ENCODE measurements around the gene MAML3. TPM values are rescaled to one million over a fixed set of nuclear protein-coding genes. Genes with fewer than 3 reads are reported as not detected.

MAML3 gene
- total and polyA plus RNA-seq, 4 experiments from 2014 or later = 0.15 to 3.7 (median 1.7) TPM

DNA sequence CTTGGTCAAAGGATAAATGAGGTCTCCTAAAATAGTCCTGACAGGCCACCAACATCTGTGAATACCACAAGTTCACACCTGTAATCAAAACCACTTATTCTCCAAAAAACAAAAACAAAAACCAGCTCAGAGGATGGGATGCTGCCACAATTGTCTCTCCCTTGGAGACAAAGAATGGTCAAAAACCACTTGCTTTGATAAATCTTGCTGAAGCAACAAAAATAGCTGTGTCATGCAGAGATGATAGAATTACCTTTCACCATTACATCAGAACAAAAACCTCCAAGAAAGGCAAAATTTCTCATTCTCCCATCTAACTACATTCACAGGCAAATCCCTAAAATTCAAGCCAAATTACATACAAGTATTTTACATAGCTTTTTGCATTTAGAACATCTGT lies 180.4 kb downstream of the MAML3 start:
- H3K4me1 ChIP-seq (ENCODE audit: insufficient read depth, low read length) = no peaks in the 10 kb centered on the region
- POLR2A ChIA-PET (ENCODE audit: partially characterized antibody) = no interaction called here
- CTCF ChIA-PET (ENCODE audit: partially characterized antibody) = no interaction called here

DNA sequence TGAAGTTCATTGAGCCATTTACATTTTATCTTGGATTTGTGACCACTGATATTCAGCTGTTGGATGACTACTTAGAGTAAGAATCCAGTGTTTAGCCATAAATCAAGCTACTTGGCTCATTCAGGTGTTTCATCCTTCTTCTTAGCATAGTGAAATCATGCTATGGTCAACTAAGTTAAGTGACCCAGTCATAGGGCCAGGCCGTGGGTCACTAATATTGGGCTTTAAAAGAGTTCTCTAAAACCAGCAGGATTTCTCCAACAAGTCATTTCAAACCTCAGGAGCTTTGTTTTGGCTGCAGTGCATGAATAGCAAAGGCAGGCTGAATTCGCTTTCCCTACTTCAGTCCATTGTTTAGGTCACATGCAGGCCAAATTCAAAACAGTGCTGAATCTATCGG lies 181.0 kb downstream of the MAML3 start:
- no peak overlapping the region for H3K4me3 Mint-ChIP-seq
- DNase-seq = no peak
- no peak overlapping the region for H3K4me3 ChIP-seq (ENCODE audit: low read length in 2 of 2)
- POLR2A ChIA-PET (ENCODE audit: partially characterized antibody) = no interaction called here
- intact Hi-C loops (cut with micrococcal nuclease) = no loop called here
- no peak overlapping the region for H3K27ac ChIP-seq (ENCODE audit: low read depth, low read length)
- CTCF ChIA-PET (ENCODE audit: partially characterized antibody) = no interaction called here
- no peaks in the 10 kb centered on the region for H3K9me3 Mint-ChIP-seq
- no peaks in the 10 kb centered on the region for H3K27me3 ChIP-seq (ENCODE audit: insufficient read depth, low read length)
- peaks cover 0 to 1% of the 10 kb centered on the region in 2 donors for H3K27me3 Mint-ChIP-seq
- no peaks in the 10 kb centered on the region for H3K9me3 ChIP-seq (ENCODE audit: control insufficient read depth in 1 of 2, low read length in 2 of 2)
- no peaks in the 10 kb centered on the region for H3K36me3 Mint-ChIP-seq
- no peak overlapping the region for H3K27ac Mint-ChIP-seq
- no peaks in the 10 kb centered on the region for H3K36me3 ChIP-seq (ENCODE audit: insufficient read depth, low read length)
- H3K4me1 ChIP-seq (ENCODE audit: insufficient read depth, low read length) = no peaks in the 10 kb centered on the region
- H3K4me1 Mint-ChIP-seq = peaks cover 0 to 5% (median 2%) of the 10 kb centered on the region in 4 donors

More for the DNA sequence above, 180.4 kb downstream of the MAML3 start:
- Histone ChIP-seq H3K27me3 (ENCODE audit: insufficient read depth, low read length) (no peaks in the 10 kb centered on the region), H3K9me3 (ENCODE audit: control insufficient read depth in 1 of 2, low read length in 2 of 2) (no peaks in the 10 kb centered on the region), H3K36me3 (ENCODE audit: insufficient read depth, low read length) (no peaks in the 10 kb centered on the region), H3K4me3 (ENCODE audit: low read length in 2 of 2) (no peak overlapping the region), H3K27ac (ENCODE audit: low read depth, low read length) (no peak overlapping the region)
- Mint-ChIP-seq H3K4me1 (peaks cover 0 to 5% (median 2%) of the 10 kb centered on the region in 4 donors), H3K9me3 (no peaks in the 10 kb centered on the region), H3K27me3 (peaks cover 0 to 1% of the 10 kb centered on the region in 2 donors), H3K36me3 (no peaks in the 10 kb centered on the region), H3K4me3 (no peak overlapping the region), H3K27ac (no peak overlapping the region)
- intact Hi-C loops (cut with micrococcal nuclease) = no loop called here
- DNase-seq = no peak

- Histone ChIP-seq H3K9me3 (ENCODE audit: control insufficient read depth in 1 of 2, low read length in 2 of 2) (no peaks in the 10 kb centered on the region), H3K27me3 (ENCODE audit: insufficient read depth, low read length) (no peaks in the 10 kb centered on the region), H3K4me3 (ENCODE audit: low read length in 2 of 2) (no peak overlapping the region), H3K36me3 (ENCODE audit: insufficient read depth, low read length) (no peaks in the 10 kb centered on the region), H3K4me1 (ENCODE audit: insufficient read depth, low read length) (no peaks in the 10 kb centered on the region), H3K27ac (ENCODE audit: low read depth, low read length) (no peak overlapping the region)
- Mint-ChIP-seq H3K9me3 (peaks cover 0 to 1% (median 0%) of the 10 kb centered on the region in 8 donors), H3K27ac (peak overlapping the region in 1 of 7 donors; percentile 45), H3K27me3 (peaks cover 0 to 1% of the 10 kb centered on the region in 2 donors), H3K4me3 (no peak overlapping the region), H3K36me3 (no peaks in the 10 kb centered on the region), H3K4me1 (peaks cover 0 to 5% (median 2%) of the 10 kb centered on the region in 4 donors)
- DNase-seq = no peak
- intact Hi-C loops (cut with micrococcal nuclease) = no loop called here
- CTCF ChIA-PET (ENCODE audit: partially characterized antibody) = no interaction called here
- POLR2A ChIA-PET (ENCODE audit: partially characterized antibody) = no interaction called here
Observed at GRCh38 chr4:139972305-139972704, 181.7 kb downstream of the MAML3 start.

GRCh38 chr4:139971111-139971510 lies 182.9 kb downstream of the MAML3 start:
- Mint-ChIP-seq H3K27ac (no peak overlapping the region), H3K36me3 (no peaks in the 10 kb centered on the region), H3K4me3 (no peak overlapping the region), H3K27me3 (peaks cover 0 to 1% of the 10 kb centered on the region in 2 donors), H3K9me3 (peaks cover 0 to 1% (median 0%) of the 10 kb centered on the region in 8 donors), H3K4me1 (peaks cover 0 to 3% (median 2%) of the 10 kb centered on the region in 4 donors)
- Histone ChIP-seq H3K27ac (ENCODE audit: low read depth, low read length) (no peak overlapping the region), H3K4me3 (ENCODE audit: low read length in 2 of 2) (no peak overlapping the region), H3K36me3 (ENCODE audit: insufficient read depth, low read length) (no peaks in the 10 kb centered on the region), H3K4me1 (ENCODE audit: insufficient read depth, low read length) (no peaks in the 10 kb centered on the region), H3K9me3 (ENCODE audit: control insufficient read depth in 1 of 2, low read length in 2 of 2) (no peaks in the 10 kb centered on the region), H3K27me3 (ENCODE audit: insufficient read depth, low read length) (no peaks in the 10 kb centered on the region)
- intact Hi-C loops (cut with micrococcal nuclease) = no loop called here
- POLR2A ChIA-PET (ENCODE audit: partially characterized antibody) = no interaction called here
- CTCF ChIA-PET (ENCODE audit: partially characterized antibody) = no interaction called here
- no peak for DNase-seq

DNA sequence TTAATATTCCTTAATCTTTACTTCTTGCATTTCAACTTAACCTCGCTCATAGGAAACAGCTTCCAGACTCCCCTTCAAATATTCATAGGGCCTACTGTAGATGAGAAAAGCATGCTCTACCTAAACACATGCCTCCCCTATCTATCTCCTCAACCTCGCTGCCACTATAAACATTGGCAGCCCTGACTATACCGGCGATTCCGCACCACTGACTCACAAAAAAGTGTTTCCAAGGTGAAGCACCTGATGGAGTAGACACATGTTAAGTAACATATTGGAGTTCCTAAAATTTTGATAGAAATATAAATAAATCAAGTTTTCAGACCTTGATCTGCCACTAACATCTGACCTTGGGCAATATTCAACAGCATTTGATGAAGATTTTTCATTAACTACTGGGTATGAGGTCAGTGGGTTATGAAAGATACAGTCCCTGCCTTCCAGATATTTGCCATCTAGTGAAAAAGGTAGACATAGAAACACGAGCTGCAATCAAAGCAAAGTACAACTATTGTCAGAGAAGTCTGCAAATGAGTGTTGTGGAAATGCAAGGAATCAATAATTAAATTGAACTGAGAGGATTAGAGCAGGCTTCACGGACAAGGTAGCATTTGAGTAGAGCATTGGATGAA lies 184.2 kb downstream of the MAML3 start:
- Mint-ChIP-seq H3K36me3 (no peaks in the 10 kb centered on the region), H3K27me3 (peaks cover 0 to 1% of the 10 kb centered on the region in 2 donors), H3K27ac (no peak overlapping the region), H3K9me3 (peaks cover 0 to 1% (median 0%) of the 10 kb centered on the region in 8 donors), H3K4me3 (no peak overlapping the region), H3K4me1 (peaks cover 0 to 3% (median 0%) of the 10 kb centered on the region in 4 donors)
- Histone ChIP-seq H3K27ac (ENCODE audit: low read depth, low read length) (no peak overlapping the region), H3K4me3 (ENCODE audit: low read length in 2 of 2) (no peak overlapping the region), H3K27me3 (ENCODE audit: insufficient read depth, low read length) (no peaks in the 10 kb centered on the region), H3K4me1 (ENCODE audit: insufficient read depth, low read length) (no peaks in the 10 kb centered on the region), H3K36me3 (ENCODE audit: insufficient read depth, low read length) (no peaks in the 10 kb centered on the region), H3K9me3 (ENCODE audit: control insufficient read depth in 1 of 2, low read length in 2 of 2) (no peaks in the 10 kb centered on the region)
- DNase-seq = no peak
- ChIA-PET POLR2A (ENCODE audit: partially characterized antibody) (no interaction called here), CTCF (ENCODE audit: partially characterized antibody) (no interaction called here)
- intact Hi-C loops (cut with micrococcal nuclease) = no loop called here

DNA sequence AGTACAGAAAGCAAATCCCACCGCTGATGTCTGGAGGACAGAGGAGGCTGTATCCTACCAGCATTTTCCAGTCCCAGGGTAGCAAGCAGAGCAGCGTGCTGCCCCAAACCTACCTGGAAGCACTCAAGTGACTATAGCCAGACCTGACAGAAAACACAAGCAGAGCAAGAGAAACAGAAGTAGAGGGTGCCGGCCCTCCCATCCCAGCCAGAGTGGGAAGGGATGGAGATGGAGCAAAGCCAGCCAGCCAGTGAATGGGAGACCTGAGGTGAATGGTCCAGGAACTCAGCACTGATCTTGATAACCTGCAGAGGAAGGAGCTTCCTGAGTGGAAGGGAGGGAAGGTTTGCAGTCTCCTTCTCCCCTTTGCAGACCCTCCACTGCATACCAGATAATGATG lies 185.2 kb downstream of the MAML3 start:
- no peaks in the 10 kb centered on the region for H3K27me3 ChIP-seq (ENCODE audit: insufficient read depth, low read length)
- no peaks in the 10 kb centered on the region for H3K9me3 ChIP-seq (ENCODE audit: control insufficient read depth in 1 of 2, low read length in 2 of 2)
- Mint-ChIP-seq H3K9me3 (peaks cover 0 to 1% (median 0%) of the 10 kb centered on the region in 8 donors), H3K4me1 (peaks cover 0 to 3% (median 0%) of the 10 kb centered on the region in 4 donors), H3K36me3 (no peaks in the 10 kb centered on the region), H3K27me3 (peaks cover 1 to 4% of the 10 kb centered on the region in 2 donors), H3K27ac (no peak overlapping the region), H3K4me3 (no peak overlapping the region)
- DNase-seq = no peak
- H3K27ac ChIP-seq (ENCODE audit: low read depth, low read length) = no peak overlapping the region
- intact Hi-C loops (cut with micrococcal nuclease) = no loop called here
- H3K4me1 ChIP-seq (ENCODE audit: insufficient read depth, low read length) = no peaks in the 10 kb centered on the region
- no peak overlapping the region for H3K4me3 ChIP-seq (ENCODE audit: low read length in 2 of 2)
- H3K36me3 ChIP-seq (ENCODE audit: insufficient read depth, low read length) = no peaks in the 10 kb centered on the region
- ChIA-PET CTCF (ENCODE audit: partially characterized antibody) (no interaction called here), POLR2A (ENCODE audit: partially characterized antibody) (no interaction called here)

DNA sequence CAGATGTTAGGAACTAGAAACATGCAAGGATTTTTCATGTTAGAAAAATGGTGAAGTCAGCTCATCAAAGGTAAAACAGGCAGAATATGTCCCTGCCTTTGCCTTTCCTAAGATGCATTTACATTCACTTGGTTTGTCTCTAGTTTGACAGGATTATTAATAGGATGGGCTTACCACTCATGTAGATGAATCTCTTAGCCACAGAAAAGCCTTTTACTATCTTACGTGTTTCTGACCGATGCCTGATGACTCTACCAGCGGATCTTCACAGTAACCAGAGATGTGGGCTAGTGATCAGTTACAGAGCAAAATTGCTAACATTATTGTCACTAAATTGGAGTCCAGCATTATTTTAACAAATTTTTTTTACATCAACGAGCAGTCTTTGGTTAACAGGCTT lies 187.6 kb downstream of the MAML3 start:
- CTCF ChIA-PET (ENCODE audit: partially characterized antibody) = no interaction called here
- DNase-seq = no peak

More for the DNA sequence above, 187.6 kb downstream of the MAML3 start:
- Mint-ChIP-seq H3K27me3 (peaks cover 1 to 6% of the 10 kb centered on the region in 2 donors), H3K4me3 (no peak overlapping the region), H3K27ac (no peak overlapping the region), H3K36me3 (no peaks in the 10 kb centered on the region), H3K4me1 (peaks cover 0 to 3% (median 0%) of the 10 kb centered on the region in 4 donors), H3K9me3 (peaks cover 0 to 1% (median 0%) of the 10 kb centered on the region in 8 donors)
- H3K27ac ChIP-seq (ENCODE audit: low read depth, low read length) = no peak overlapping the region
- no peaks in the 10 kb centered on the region for H3K36me3 ChIP-seq (ENCODE audit: insufficient read depth, low read length)
- POLR2A ChIA-PET (ENCODE audit: partially characterized antibody) = no interaction called here
- no peaks in the 10 kb centered on the region for H3K4me1 ChIP-seq (ENCODE audit: insufficient read depth, low read length)
- H3K4me3 ChIP-seq (ENCODE audit: low read length in 2 of 2) = no peak overlapping the region
- H3K27me3 ChIP-seq (ENCODE audit: insufficient read depth, low read length) = no peaks in the 10 kb centered on the region
- intact Hi-C loops (cut with micrococcal nuclease) = no loop called here
- no peaks in the 10 kb centered on the region for H3K9me3 ChIP-seq (ENCODE audit: control insufficient read depth in 1 of 2, low read length in 2 of 2)
